Measurements from ENCODE around the gene PCDHA4. TPM values are rescaled to one million over a fixed set of nuclear protein-coding genes. Genes with fewer than 3 reads are reported as not detected.
A peak's percentile ranks its signal among the peaks of the same experiment; 100 is the strongest.
"Not testable (repeated sequence)": the region's sequence is repeated elsewhere in the genome, so short reads cannot be mapped to it uniquely, and the experiment has no call there.

PCDHA4 gene
- total RNA-seq, 4 donors from 2014 or later, result 0.20 to 0.23 TPM; not detected in 2

DNA sequence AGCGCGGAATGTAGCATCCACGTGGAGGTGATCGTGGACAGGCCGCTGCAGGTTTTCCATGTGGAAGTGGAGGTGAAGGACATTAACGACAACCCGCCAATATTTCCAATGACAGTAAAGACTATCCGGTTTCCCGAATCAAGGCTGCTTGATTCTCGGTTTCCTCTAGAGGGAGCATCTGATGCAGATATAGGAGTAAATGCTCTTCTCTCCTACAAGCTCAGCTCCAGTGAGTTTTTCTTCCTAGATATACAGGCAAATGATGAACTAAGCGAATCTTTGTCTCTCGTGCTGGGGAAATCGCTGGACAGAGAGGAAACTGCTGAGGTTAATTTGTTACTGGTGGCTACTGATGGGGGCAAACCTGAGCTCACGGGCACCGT, 11.6 kb upstream of the PCDHA4 start:
- in situ Hi-C loops (cut with MboI; ENCODE audit: low sequenced_read_pairs in 4 of 4) (no loop called here), intact Hi-C loops (cut with DNase I; ENCODE audit: low total_unique reads) (no loop called here)
- Histone ChIP-seq H3K4me3 (peak overlapping the region in 1 of 4 donors; percentile 32), H3K36me3 (no peaks in the 10 kb centered on the region), H3K9me3 (peaks cover 0 to 20% (median 0%) of the 10 kb centered on the region in 3 donors), H3K27ac (no peak overlapping the region), H3K4me1 (no peaks in the 10 kb centered on the region), H3K27me3 (peaks cover 0 to 17% (median 6%) of the 10 kb centered on the region in 3 donors)
- no peak for TF ChIP-seq POLR2A (IDR thresholded peaks at IDR 0.05)
- TF ChIP-seq, protein P1, sequence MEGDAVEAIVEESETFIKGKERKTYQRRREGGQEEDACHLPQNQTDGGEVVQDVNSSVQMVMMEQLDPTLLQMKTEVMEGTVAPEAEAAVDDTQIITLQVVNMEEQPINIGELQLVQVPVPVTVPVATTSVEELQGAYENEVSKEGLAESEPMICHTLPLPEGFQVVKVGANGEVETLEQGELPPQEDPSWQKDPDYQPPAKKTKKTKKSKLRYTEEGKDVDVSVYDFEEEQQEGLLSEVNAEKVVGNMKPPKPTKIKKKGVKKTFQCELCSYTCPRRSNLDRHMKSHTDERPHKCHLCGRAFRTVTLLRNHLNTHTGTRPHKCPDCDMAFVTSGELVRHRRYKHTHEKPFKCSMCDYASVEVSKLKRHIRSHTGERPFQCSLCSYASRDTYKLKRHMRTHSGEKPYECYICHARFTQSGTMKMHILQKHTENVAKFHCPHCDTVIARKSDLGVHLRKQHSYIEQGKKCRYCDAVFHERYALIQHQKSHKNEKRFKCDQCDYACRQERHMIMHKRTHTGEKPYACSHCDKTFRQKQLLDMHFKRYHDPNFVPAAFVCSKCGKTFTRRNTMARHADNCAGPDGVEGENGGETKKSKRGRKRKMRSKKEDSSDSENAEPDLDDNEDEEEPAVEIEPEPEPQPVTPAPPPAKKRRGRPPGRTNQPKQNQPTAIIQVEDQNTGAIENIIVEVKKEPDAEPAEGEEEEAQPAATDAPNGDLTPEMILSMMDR (IDR thresholded peaks at IDR 0.05 in 4 of 5, conservative IDR thresholded peaks at IDR 0.05 in 1 of 5), result no peak
- DNase-seq, result no peak
- no peak for ATAC-seq

DNA sequence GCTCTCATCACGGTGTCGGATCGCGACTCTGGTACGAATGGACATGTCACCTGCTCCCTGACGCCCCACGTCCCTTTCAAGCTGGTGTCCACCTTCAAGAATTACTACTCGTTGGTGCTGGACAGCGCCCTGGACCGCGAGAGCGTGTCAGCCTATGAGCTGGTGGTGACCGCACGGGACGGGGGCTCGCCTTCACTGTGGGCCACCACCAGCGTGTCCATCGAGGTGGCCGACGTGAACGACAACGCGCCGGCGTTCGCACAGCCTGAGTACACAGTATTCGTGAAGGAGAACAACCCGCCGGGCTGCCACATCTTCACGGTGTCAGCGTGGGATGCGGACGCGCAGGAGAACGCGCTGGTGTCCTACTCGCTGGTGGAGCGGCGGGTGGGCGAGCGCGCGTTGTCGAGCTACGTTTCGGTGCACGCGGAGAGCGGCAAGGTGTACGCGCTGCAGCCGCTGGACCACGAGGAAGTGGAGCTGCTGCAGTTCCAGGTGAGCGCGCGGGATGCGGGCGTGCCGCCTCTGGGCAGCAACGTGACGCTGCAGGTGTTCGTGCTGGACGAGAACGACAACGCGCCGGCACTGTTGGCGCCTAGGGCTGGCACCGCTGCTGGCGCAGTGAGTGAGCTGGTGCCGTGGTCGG, 10.7 kb upstream of the PCDHA4 start:
- peaks cover 0 to 20% (median 0%) of the 10 kb centered on the region in 3 donors for H3K9me3 ChIP-seq
- DNase-seq; ATAC-seq; H3K4me1 ChIP-seq; H3K27ac ChIP-seq; H3K36me3 ChIP-seq; H3K4me3 ChIP-seq; in situ Hi-C loops (cut with MboI; ENCODE audit: low sequenced_read_pairs in 4 of 4); intact Hi-C loops (cut with DNase I; ENCODE audit: low total_unique reads): not testable (repeated sequence)
- H3K27me3 ChIP-seq, result peaks cover 0 to 22% (median 6%) of the 10 kb centered on the region in 3 donors

DNA sequence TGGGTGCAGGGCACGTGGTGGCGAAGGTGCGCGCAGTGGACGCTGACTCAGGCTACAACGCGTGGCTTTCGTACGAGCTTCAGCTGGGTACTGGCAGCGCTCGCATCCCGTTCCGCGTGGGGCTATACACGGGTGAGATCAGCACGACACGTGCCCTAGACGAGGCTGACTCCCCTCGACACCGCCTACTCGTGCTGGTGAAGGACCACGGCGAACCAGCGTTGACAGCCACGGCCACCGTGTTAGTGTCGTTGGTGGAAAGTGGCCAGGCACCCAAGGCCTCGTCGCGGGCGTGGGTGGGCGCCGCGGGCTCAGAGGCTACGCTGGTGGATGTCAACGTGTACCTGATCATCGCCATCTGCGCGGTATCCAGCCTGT, 10.2 kb upstream of the PCDHA4 start:
- peaks cover 0 to 22% (median 6%) of the 10 kb centered on the region in 3 donors for H3K27me3 ChIP-seq
- H3K9me3 ChIP-seq, result peaks cover 0 to 20% (median 0%) of the 10 kb centered on the region in 3 donors
- DNase-seq, result no peak
- no peak overlapping the region for H3K27ac ChIP-seq
- TF ChIP-seq POLR2A (IDR thresholded peaks at IDR 0.05), result no peak
- TF ChIP-seq, protein P1 (IDR thresholded peaks at IDR 0.05 in 4 of 5, conservative IDR thresholded peaks at IDR 0.05 in 1 of 5), result no peak
- ATAC-seq, result no peak
- intact Hi-C loops (cut with DNase I; ENCODE audit: low total_unique reads) (no loop called here), in situ Hi-C loops (cut with MboI; ENCODE audit: low sequenced_read_pairs in 4 of 4) (no loop called here)
- no peak overlapping the region for H3K4me3 ChIP-seq
- no peaks in the 10 kb centered on the region for H3K4me1 ChIP-seq
- H3K36me3 ChIP-seq, result no peaks in the 10 kb centered on the region

DNA sequence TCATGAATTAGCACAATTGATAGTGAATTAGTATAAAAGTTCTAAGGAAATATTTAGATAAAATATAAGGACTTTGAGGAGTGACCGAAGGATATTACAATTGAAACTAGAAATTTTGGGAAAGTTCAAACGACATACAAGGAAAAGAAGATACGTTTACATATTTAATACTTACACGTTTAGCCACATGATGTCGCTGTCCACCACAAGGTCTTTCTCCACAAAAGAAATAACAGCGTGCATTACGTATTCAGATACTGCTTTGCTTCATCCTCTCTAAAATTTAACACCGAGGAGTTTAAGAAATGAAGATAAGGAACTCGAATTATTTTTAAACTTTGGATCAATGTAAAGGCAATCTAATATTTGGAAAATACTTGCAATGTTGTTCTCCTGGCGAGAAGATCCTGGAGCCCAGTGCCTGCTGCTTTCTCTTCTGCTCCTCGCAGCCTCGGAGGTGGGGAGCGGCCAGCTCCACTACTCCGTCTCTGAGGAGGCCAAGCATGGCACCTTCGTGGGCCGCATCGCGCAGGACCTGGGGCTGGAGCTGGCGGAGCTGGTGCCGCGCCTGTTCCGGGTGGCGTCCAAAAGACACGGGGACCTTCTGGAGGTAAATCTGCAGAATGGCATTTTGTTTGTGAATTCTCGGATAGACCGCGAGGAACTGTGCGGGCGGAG, 5.9 kb upstream of the PCDHA4 start, which contains the start of gene PCDHA3:
Gene PCDHA3, plus strand, starts transcription at position 242 of the 678 bp plus-strand sequence.
- Histone ChIP-seq H3K4me1 (no peaks in the 10 kb centered on the region), H3K4me3 (peak within 1 kb of the TSS in 3 of 4 donors; percentile 9 to 39 (median 36)), H3K36me3 (no peaks in the 10 kb centered on the region), H3K27ac (no peak within 1 kb of the TSS), H3K27me3 (peaks cover 0 to 18% (median 3%) of the 10 kb centered on the region in 3 donors), H3K9me3 (peaks cover 0 to 11% (median 0%) of the 10 kb centered on the region in 3 donors)
- in situ Hi-C loops (cut with MboI; ENCODE audit: low sequenced_read_pairs in 4 of 4), result no loop called here
- DNase-seq, result no peak
- no peak for ATAC-seq
- no peak for TF ChIP-seq POLR2A (IDR thresholded peaks at IDR 0.05)
- TF ChIP-seq, protein P1 (IDR thresholded peaks at IDR 0.05 in 4 of 5, conservative IDR thresholded peaks at IDR 0.05 in 1 of 5), result peak in 1 of 5 experiments; percentile 30
- intact Hi-C loops (cut with DNase I; ENCODE audit: low total_unique reads), result no loop called here

DNA sequence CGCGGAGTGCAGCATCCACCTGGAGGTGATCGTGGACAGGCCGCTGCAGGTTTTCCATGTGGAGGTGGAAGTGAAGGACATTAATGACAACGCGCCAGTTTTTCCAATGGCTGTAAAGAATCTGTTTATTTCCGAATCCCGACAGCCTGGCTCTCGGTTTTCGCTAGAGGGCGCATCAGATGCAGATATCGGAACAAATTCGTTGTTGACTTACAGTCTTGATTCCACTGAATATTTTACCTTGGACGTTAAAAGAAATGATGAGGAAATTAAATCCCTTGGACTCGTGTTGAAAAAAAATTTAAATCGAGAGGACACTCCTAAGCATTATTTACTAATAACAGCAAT, 5.4 kb upstream of the PCDHA4 start:
- Histone ChIP-seq H3K27me3 (peaks cover 0 to 18% (median 3%) of the 10 kb centered on the region in 3 donors), H3K9me3 (peaks cover 0 to 6% (median 0%) of the 10 kb centered on the region in 3 donors), H3K4me3 (peak overlapping the region in 3 of 4 donors; percentile 9 to 39 (median 36)), H3K27ac (no peak overlapping the region), H3K4me1 (no peaks in the 10 kb centered on the region), H3K36me3 (no peaks in the 10 kb centered on the region)
- DNase-seq (no peak), ATAC-seq (no peak)
- TF ChIP-seq, protein P1 (IDR thresholded peaks at IDR 0.05 in 4 of 5, conservative IDR thresholded peaks at IDR 0.05 in 1 of 5), result no peak
- no peak for TF ChIP-seq POLR2A (IDR thresholded peaks at IDR 0.05)
- in situ Hi-C loops (cut with MboI; ENCODE audit: low sequenced_read_pairs in 4 of 4) (no loop called here), intact Hi-C loops (cut with DNase I; ENCODE audit: low total_unique reads) (no loop called here)

DNA sequence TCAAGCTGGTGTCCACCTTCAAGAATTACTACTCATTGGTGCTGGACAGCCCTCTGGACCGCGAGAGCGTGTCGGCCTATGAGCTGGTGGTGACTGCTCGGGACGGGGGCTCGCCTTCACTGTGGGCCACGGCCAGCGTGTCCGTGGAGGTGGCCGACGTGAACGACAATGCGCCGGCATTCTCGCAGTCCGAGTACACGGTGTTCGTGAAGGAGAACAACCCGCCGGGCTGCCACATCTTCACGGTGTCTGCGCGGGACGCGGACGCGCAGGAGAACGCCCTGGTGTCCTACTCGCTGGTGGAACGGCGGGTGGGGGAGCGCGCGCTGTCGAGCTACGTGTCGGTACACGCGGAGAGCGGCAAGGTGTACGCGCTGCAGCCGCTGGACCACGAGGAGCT, 4.5 kb upstream of the PCDHA4 start:
- H3K36me3 ChIP-seq; DNase-seq; in situ Hi-C loops (cut with MboI; ENCODE audit: low sequenced_read_pairs in 4 of 4); H3K4me1 ChIP-seq; intact Hi-C loops (cut with DNase I; ENCODE audit: low total_unique reads); H3K4me3 ChIP-seq; H3K27ac ChIP-seq; ATAC-seq; H3K9me3 ChIP-seq: not testable (repeated sequence)
- H3K27me3 ChIP-seq, result peaks cover 0 to 22% (median 5%) of the 10 kb centered on the region in 3 donors

Data from gastrocnemius medialis (tissue), 4 donors.